Uterus (tissue), 4 donors: Measurements from ENCODE around the gene UNC119B. TPM values are rescaled to one million over a fixed set of nuclear protein-coding genes. Genes with fewer than 3 reads are reported as not detected.

ENCODE experiments used
- DNase-seq, 2 donors: peaks; one replicate each; pipeline ENCODE4 v3.0.0-alpha.2; 2019 to 2020
- H3K27ac ChIP-seq, 2 donors: fragments of 200-600 bp; sonication (generic); 1 replicate in 1 of 2; 2 replicates in 1 of 2; pipeline ENCODE4 v1.5.1; 2016 to 2018
- H3K27me3 ChIP-seq, 2 donors: fragments of 200-600 bp; sonication (generic); one replicate each; pipeline ENCODE4 v1.5.1; 2018 to 2019; ENCODE audit warnings: control low read depth in 1 of 2
- H3K36me3 ChIP-seq, 2 donors: fragments of 200-600 bp; sonication (generic); one replicate each; pipeline ENCODE4 v1.5.1; 2019; ENCODE audit warnings: control low read depth in 1 of 2
- H3K4me1 ChIP-seq, 2 donors: fragments of 200-600 bp; sonication (generic); one replicate each; pipeline ENCODE4 v1.5.1; 2018 to 2019; ENCODE audit warnings: control low read depth in 1 of 2
- H3K4me3 ChIP-seq, 2 donors: fragments of 200-600 bp; sonication (generic); 1 replicate in 1 of 2; 2 replicates in 1 of 2; pipeline ENCODE4 v1.5.1; 2018 to 2019; ENCODE audit warnings: mild to moderate bottlenecking in 1 of 2
- H3K9me3 ChIP-seq, 2 donors: fragments of 200-600 bp; sonication (generic); one replicate each; pipeline ENCODE4 v1.5.1; 2019; ENCODE audit warnings: control low read depth in 1 of 2
- CTCF ChIP-seq, 4 experiments: fragments of 200-600 bp in 2 of 4; fragments of 450-650 bp in 2 of 4; sonication (generic) in 2 of 4; IDR thresholded peaks; one replicate each; pipeline ENCODE4 v1.5.1; 2016 to 2019; ENCODE audit warnings: antibody characterized with exemption in 4 of 4, mild to moderate bottlenecking in 2 of 4, moderate library complexity in 1 of 4
- POLR2A ChIP-seq, 2 donors: fragments of 450-650 bp; IDR thresholded peaks; one replicate each; pipeline ENCODE4 v1.6.1; 2016; ENCODE audit warnings: antibody characterized with exemption in 2 of 2, mild to moderate bottlenecking in 1 of 2, moderate library complexity in 1 of 2
- intact Hi-C: fragments of 100-400 bp; cut with DNase I; formaldehyde crosslinking; loops from one replicate; pipeline ENCODE4 v1.15.1; 2023; ENCODE audit warnings: low total_unique reads
- total RNA-seq, 4 donors: library from RNA; depleted of rRNA in 3 of 4; stranded (reverse); fragments of >200 nt in 3 of 4; gene quantifications; one replicate each; pipeline versions ENCODE4 v1.1.0 to v1.2.4, GENCODE V29; 2014 to 2023
- donor health status: DM: yes; HTN: yes; CAD: no.

The UNC119B gene
- total RNA-seq, 4 donors from 2014 or later, result 13.8 to 44.8 (median 32.1) TPM

DNA sequence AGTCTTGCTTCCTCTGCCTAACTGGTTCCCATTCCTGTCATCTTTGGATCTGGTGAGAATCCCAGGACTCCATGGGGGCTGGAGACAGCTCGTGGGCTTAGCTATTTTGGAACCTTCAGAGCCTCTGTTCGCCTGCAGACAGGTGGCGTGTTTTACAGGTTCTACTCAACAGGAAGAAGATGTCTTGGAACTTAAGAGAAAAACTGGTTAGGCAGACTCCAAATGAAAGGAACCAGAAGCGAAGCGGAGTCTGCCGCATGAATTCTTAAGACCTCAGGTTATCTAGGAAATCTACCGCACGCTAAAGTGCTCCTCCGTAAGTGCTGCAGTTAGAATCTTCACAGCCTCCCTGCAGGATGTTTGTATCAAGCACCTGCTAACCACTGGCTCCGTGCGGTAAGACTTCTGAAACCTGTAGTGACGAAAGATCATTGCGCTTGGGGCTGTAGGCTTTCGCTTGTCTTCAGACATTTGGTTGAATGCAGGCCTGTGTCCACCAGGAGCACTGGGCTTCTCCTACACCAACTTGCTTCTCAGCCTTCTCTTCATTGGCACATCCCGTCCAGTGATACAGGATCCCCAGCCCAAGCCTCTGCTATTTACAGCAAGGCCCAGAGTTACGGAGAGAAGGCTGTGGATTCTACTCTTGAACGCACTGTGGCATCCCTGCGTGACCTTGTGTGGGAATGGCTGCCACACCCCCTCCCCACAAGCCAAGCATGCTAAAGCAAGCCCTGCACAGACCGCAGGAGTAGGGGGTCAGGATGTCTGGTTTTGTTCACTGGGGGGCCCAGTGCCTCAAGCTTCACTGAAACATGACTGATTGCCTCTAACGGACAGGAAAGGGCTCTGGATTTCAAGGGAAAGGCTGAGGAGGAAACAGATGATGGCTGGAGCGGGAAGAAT is 50.3 kb downstream of the UNC119B start:
- no peaks in the 10 kb centered on the region for H3K9me3 ChIP-seq

GRCh38 chr12:120761519-120761934 is 51.3 kb downstream of the UNC119B start:
- Histone ChIP-seq H3K27me3 (no peaks in the 10 kb centered on the region), H3K36me3 (no peaks in the 10 kb centered on the region), H3K4me1 (no peaks in the 10 kb centered on the region), H3K27ac (peak overlapping the region; percentile 76 to 80), H3K9me3 (no peaks in the 10 kb centered on the region), H3K4me3 (no peak overlapping the region)
- TF ChIP-seq POLR2A (IDR thresholded peaks at IDR 0.05), result no peak
- no peak for TF ChIP-seq CTCF (IDR thresholded peaks at IDR 0.05)
- DNase-seq, result peak in 1 of 2 donors; percentile 57
- intact Hi-C loops, result no loop called here

More for the DNA sequence above, 50.3 kb downstream of the UNC119B start:
- H3K27me3 ChIP-seq, result no peaks in the 10 kb centered on the region
- H3K27ac ChIP-seq, result peak overlapping the region; percentile 76 to 80
- H3K36me3 ChIP-seq, result no peaks in the 10 kb centered on the region
- DNase-seq, result no peak
- TF ChIP-seq CTCF (IDR thresholded peaks at IDR 0.05) (no peak), POLR2A (IDR thresholded peaks at IDR 0.05) (no peak)
- H3K4me1 ChIP-seq, result no peaks in the 10 kb centered on the region
- H3K4me3 ChIP-seq, result no peak overlapping the region
- intact Hi-C loops, result no loop called here

GRCh38 chr12:120762086-120762485 is 51.8 kb downstream of the UNC119B start:
- intact Hi-C loops, result no loop called here
- Histone ChIP-seq H3K36me3 (no peaks in the 10 kb centered on the region), H3K27ac (peak overlapping the region; percentile 76 to 80), H3K27me3 (no peaks in the 10 kb centered on the region), H3K4me1 (no peaks in the 10 kb centered on the region), H3K4me3 (no peak overlapping the region), H3K9me3 (no peaks in the 10 kb centered on the region)
- TF ChIP-seq CTCF (IDR thresholded peaks at IDR 0.05) (no peak), POLR2A (IDR thresholded peaks at IDR 0.05) (no peak)
- DNase-seq, result no peak

DNA sequence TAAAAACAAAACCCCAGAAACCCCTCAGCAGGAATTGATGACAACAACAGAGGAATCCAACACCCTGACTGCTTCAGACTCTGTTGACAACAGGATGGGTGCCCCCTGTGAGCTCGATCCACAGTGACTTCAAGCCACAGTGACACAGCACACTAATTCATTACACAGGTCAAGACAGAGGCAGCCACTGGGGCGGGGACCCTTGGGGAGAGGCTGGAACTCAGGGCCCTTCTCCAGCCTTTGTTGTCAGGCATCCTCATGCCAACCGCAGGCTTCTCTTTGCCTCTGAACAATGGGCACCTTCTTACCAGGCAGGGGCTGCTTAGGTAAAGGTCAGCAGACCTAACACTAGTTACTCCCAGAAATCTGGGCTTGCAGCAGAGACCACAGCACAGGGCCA is 53.0 kb downstream of the UNC119B start:
- H3K9me3 ChIP-seq, result no peaks in the 10 kb centered on the region
- no peak for DNase-seq
- no peak overlapping the region for H3K27ac ChIP-seq
- no peaks in the 10 kb centered on the region for H3K4me1 ChIP-seq
- no peaks in the 10 kb centered on the region for H3K36me3 ChIP-seq
- TF ChIP-seq POLR2A (IDR thresholded peaks at IDR 0.05) (no peak), CTCF (IDR thresholded peaks at IDR 0.05) (no peak)
- intact Hi-C loops, result no loop called here
- H3K27me3 ChIP-seq, result no peaks in the 10 kb centered on the region
- no peak overlapping the region for H3K4me3 ChIP-seq

DNA sequence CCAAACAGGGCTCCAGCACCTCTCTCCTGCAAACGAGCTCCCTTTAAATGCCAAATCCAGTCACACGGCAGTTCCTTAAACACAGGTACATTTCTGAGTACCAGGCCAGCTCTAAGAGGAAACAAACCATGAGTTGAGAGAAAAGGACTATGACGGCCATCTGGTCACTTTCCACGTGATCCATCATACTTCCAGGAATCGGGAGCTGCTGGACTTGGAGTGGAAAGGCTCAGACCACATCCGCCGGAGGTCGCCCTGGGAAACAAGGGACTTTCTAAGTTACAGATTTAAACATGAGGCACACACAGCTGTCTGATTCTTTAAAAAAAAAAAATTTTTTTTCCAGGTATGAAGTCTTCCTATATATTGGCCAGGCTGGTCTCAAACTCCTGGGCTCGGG is 54.6 kb downstream of the UNC119B start:
- Histone ChIP-seq H3K4me3 (no peak overlapping the region), H3K4me1 (no peaks in the 10 kb centered on the region), H3K9me3 (no peaks in the 10 kb centered on the region), H3K36me3 (no peaks in the 10 kb centered on the region), H3K27me3 (no peaks in the 10 kb centered on the region), H3K27ac (no peak overlapping the region)
- intact Hi-C loops, result no loop called here
- DNase-seq, result no peak
- TF ChIP-seq CTCF (IDR thresholded peaks at IDR 0.05) (no peak), POLR2A (IDR thresholded peaks at IDR 0.05) (no peak)
